Pons (tissue), 1 donor: Measurements from ENCODE around the gene DSG4.

ENCODE experiments used
- DNase-seq: peaks from one replicate; pipeline ENCODE4 v3.0.0-alpha.2; 2016; ENCODE audit warnings: low spot score

Gene DSG4

GRCh38 chr18:31407649-31408048 is 31.1 kb downstream of the DSG4 start:
- DNase-seq = no peak

- DNase-seq = no peak
Observed at GRCh38 chr18:31409276-31409675, 32.7 kb downstream of the DSG4 start.

- DNase-seq = no peak
Observed at GRCh38 chr18:31410716-31411483, 34.3 kb downstream of the DSG4 start.

- DNase-seq = no peak
Observed at GRCh38 chr18:31413137-31413536, 36.6 kb downstream of the DSG4 start.

GRCh38 chr18:31417850-31418249 is 41.3 kb downstream of the DSG4 start:
- no peak for DNase-seq

GRCh38 chr18:31419457-31419932 is 42.9 kb downstream of the DSG4 start:
- DNase-seq = no peak

GRCh38 chr18:31420032-31420431 is 43.5 kb downstream of the DSG4 start:
- no peak for DNase-seq

GRCh38 chr18:31420524-31420923 is 43.9 kb downstream of the DSG4 start:
- no peak for DNase-seq

- DNase-seq = no peak
Observed at GRCh38 chr18:31424383-31424988, 47.9 kb downstream of the DSG4 start.

GRCh38 chr18:31426021-31426420 is 49.4 kb downstream of the DSG4 start:
- no peak for DNase-seq

- no peak for DNase-seq
Observed at GRCh38 chr18:31426871-31427406, 50.4 kb downstream of the DSG4 start.

- DNase-seq = no peak
Observed at GRCh38 chr18:31428211-31428610, 51.6 kb downstream of the DSG4 start.

GRCh38 chr18:31429623-31430022 is 53.0 kb downstream of the DSG4 start:
- no peak for DNase-seq

GRCh38 chr18:31430072-31430471 is 53.5 kb downstream of the DSG4 start:
- DNase-seq = no peak

- DNase-seq = no peak
Observed at GRCh38 chr18:31430554-31430953, 54.0 kb downstream of the DSG4 start.

GRCh38 chr18:31432316-31432715 is 55.7 kb downstream of the DSG4 start:
- no peak for DNase-seq

GRCh38 chr18:31436825-31437224 is 60.2 kb downstream of the DSG4 start:
- DNase-seq = no peak

GRCh38 chr18:31438402-31438801 is 61.8 kb downstream of the DSG4 start:
- DNase-seq = no peak

- no peak for DNase-seq
Observed at GRCh38 chr18:31439807-31440325, 63.3 kb downstream of the DSG4 start.

- DNase-seq = no peak
Observed at GRCh38 chr18:31440787-31441186, 64.2 kb downstream of the DSG4 start.

- no peak for DNase-seq
Observed at GRCh38 chr18:31441493-31441892, 64.9 kb downstream of the DSG4 start.

- no peak for DNase-seq
Observed at GRCh38 chr18:31444142-31444541, 67.6 kb downstream of the DSG4 start.

GRCh38 chr18:31445908-31446307 is 69.3 kb downstream of the DSG4 start:
- no peak for DNase-seq
